HL-60 (cell line): Measurements from ENCODE around the gene BCAS3.

ENCODE experiments used
- DNase-seq, 2 experiments: peaks; one replicate each; pipeline ENCODE4 v3.0.0-alpha.2; 2010 to 2020; ENCODE audit warnings: low read depth in 1 of 2, low spot score in 1 of 2
- H3K27ac ChIP-seq: fragments of 250-450 bp; sonication (Bioruptor Pico); replicated peaks from 2 replicates; pipeline ENCODE4 v1.5.1; 2020; ENCODE audit warnings: mild to moderate bottlenecking, moderate library complexity
- H3K27me3 ChIP-seq: fragments of 250-450 bp; sonication (Bioruptor Pico); 2 replicates; pipeline ENCODE4 v1.5.1; 2021; ENCODE audit warnings: mild to moderate bottlenecking, moderate library complexity; ENCODE audit not compliant: insufficient read depth, poor library complexity, severe bottlenecking
- H3K4me3 ChIP-seq: replicated peaks from 2 replicates; pipeline ENCODE4 v1.5.1; 2011; ENCODE audit warnings: mild to moderate bottlenecking, control low read depth, low read length; ENCODE audit not compliant: insufficient read depth
- CTCF ChIP-seq: IDR thresholded peaks from one replicate; pipeline ENCODE4 v1.5.1; 2011; ENCODE audit warnings: low read length, control low read depth, inconsistent platforms; ENCODE audit not compliant: insufficient read depth
- GABPA ChIP-seq: IDR thresholded peaks from 2 replicates; pipeline ENCODE4 v1.6.1; 2012; ENCODE audit warnings: low read depth
- POLR2AphosphoS5 ChIP-seq: IDR thresholded peaks from 2 replicates; pipeline ENCODE4 v1.6.1; 2012; ENCODE audit warnings: low read depth
- REST ChIP-seq: IDR thresholded peaks from 2 replicates; pipeline ENCODE4 v1.6.1; 2012; ENCODE audit warnings: low read depth; ENCODE audit not compliant: insufficient replicate concordance
- SPI1 ChIP-seq: IDR thresholded peaks from 2 replicates; pipeline ENCODE4 v1.6.1; 2012; ENCODE audit warnings: low read depth, mild to moderate bottlenecking, borderline replicate concordance

The BCAS3 gene

GRCh38 chr17:61204456-61204855 lies 526.8 kb downstream of the BCAS3 start:
- DNase-seq = no peak
- TF ChIP-seq CTCF = no peak
- no peak for TF ChIP-seq POLR2AphosphoS5
- TF ChIP-seq SPI1 = no peak
- TF ChIP-seq GABPA = no peak
- no peak for TF ChIP-seq REST
- H3K27ac ChIP-seq = no peak overlapping the region
- H3K27me3 ChIP-seq = no peaks in the 10 kb centered on the region
- H3K4me3 ChIP-seq = no peak overlapping the region

- no peak for TF ChIP-seq GABPA
- TF ChIP-seq REST = no peak
- TF ChIP-seq SPI1 = no peak
- no peak for TF ChIP-seq POLR2AphosphoS5
- no peak for TF ChIP-seq CTCF
- Histone ChIP-seq H3K4me3 (no peak overlapping the region), H3K27me3 (no peaks in the 10 kb centered on the region), H3K27ac (no peak overlapping the region)
- DNase-seq = no peak
Observed at GRCh38 chr17:61205401-61205800, 527.8 kb downstream of the BCAS3 start.

GRCh38 chr17:61205931-61206330 lies 528.3 kb downstream of the BCAS3 start:
- Histone ChIP-seq H3K4me3 (no peak overlapping the region), H3K27ac (no peak overlapping the region), H3K27me3 (no peaks in the 10 kb centered on the region)
- DNase-seq = no peak
- TF ChIP-seq GABPA (no peak), CTCF (no peak), REST (no peak), POLR2AphosphoS5 (no peak), SPI1 (no peak)
